GM12892 (cell line): ENCODE measurements around the gene UBE2K.

Source experiments
- POLR2A ChIP-seq: IDR thresholded peaks from 2 replicates; pipeline ENCODE4 v1.6.1; 2011; ENCODE audit warnings: low read depth, low read length, control low read depth
- POLR2AphosphoS5 ChIP-seq: IDR thresholded peaks from 2 replicates; pipeline ENCODE4 v1.6.1; 2011; ENCODE audit warnings: low read depth, low read length, control low read depth

DNA sequence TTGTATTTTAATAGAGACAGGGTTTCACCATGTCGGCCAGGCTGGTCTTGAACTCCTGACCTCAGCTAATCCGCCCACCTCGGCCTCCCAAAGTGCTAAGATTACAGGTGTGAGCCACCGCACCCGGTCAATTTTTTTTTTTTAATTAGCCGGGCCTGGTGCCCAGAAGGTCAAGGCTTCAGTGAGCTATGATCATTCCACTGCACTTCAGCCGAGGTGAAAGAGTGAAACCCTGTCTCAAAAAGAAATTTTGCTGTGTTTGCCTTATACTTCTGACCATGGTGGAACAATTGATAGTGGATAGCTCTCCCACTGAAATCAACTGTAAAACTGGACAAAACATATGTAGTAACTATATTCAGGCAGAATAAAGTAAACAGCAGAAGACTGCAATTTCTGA lies 35.3 kb upstream of the UBE2K start:
- no peak for TF ChIP-seq POLR2A
- TF ChIP-seq POLR2AphosphoS5: no peak
